HepG2 (cell line): ENCODE measurements around the gene RFPL4AL1. TPM values are rescaled to one million over a fixed set of nuclear protein-coding genes. Genes with fewer than 3 reads are reported as not detected.
"Not testable (repeated sequence)": the region's sequence is repeated elsewhere in the genome, so short reads cannot be mapped to it uniquely, and the experiment has no call there.

Experiments
- ATAC-seq: fragments of 200-7000 bp; cut with Tn5 transposase; 3 replicates; pipeline ENCODE4 v1.9.1; 2020; ENCODE audit warnings: mild to moderate bottlenecking, moderate library complexity
- BruUV-seq: library from RNA; stranded (reverse); fragments of 400-500 nt; replicated peaks from 2 replicates; lab custom pipeline; 2021; lab: Mats Ljungman, UMichigan
- CTCF ChIA-PET: fragments of 300-600 bp; formaldehyde crosslinking; extraction: SDS; loops from one replicate; lab custom pipeline; 2021; ENCODE audit warnings: low total read pairs, inconsistent platforms, low intra/inter-chr PET ratio; lab: Yijun Ruan, JAX
- POLR2A ChIA-PET: fragments of 350-600 bp; sonication (Branson Sonifier 250); formaldehyde crosslinking; loops from one replicate; lab custom pipeline; 2020; ENCODE audit warnings: antibody characterized with exemption, inconsistent platforms; lab: Yijun Ruan, JAX
- DNase-seq: peaks from one replicate; pipeline ENCODE4 v3.0.0-alpha.2; 2015; ENCODE audit warnings: low spot score
- FAIRE-seq: peaks from 3 replicates; lab custom pipeline; 2011; peaks lifted over from hg19 to GRCh38; lab: Jason Lieb, UNC
- H2AFZ ChIP-seq: one replicate; pipeline ENCODE4 v1.6.1; 2011; ENCODE audit warnings: low read length, inconsistent platforms
- H3K27ac ChIP-seq: fragments of 300-600 bp; 3 replicates; pipeline ENCODE4 v1.8.0; 2011; ENCODE audit warnings: mixed run types, mild to moderate bottlenecking, mixed read lengths, low read length, inconsistent platforms; ENCODE audit not compliant: insufficient read depth; ENCODE audit errors: extremely low read length
- H3K27me3 ChIP-seq, 2 experiments: fragments of 200-600 bp in 1 of 2; 2 replicates in 1 of 2; 3 replicates in 1 of 2; pipeline versions ENCODE4 v1.6.0 to v1.8.0; 2011; ENCODE audit warnings: low read length in 2 of 2, mild to moderate bottlenecking in 2 of 2, moderate library complexity in 2 of 2, inconsistent platforms in 1 of 2; ENCODE audit not compliant: insufficient read depth in 2 of 2, control insufficient read depth in 1 of 2
- H3K36me3 ChIP-seq, 2 experiments: fragments of 200-600 bp in 1 of 2; replicated peaks in 1 of 2; 2 replicates in 1 of 2; 3 replicates in 1 of 2; pipeline versions ENCODE4 v1.5.1 to v1.8.0; 2011; ENCODE audit warnings: low read length in 2 of 2, inconsistent platforms in 1 of 2; ENCODE audit not compliant: insufficient read depth in 2 of 2, control insufficient read depth in 1 of 2
- H3K4me1 ChIP-seq: 2 replicates; pipeline ENCODE4 v1.5.1; 2012; ENCODE audit warnings: low read length, inconsistent platforms; ENCODE audit not compliant: insufficient read depth
- H3K4me2 ChIP-seq: 2 replicates; pipeline ENCODE4 v1.6.0; 2011; ENCODE audit warnings: low read depth, low read length, inconsistent platforms
- H3K4me3 ChIP-seq, 3 experiments: fragments of 200-600 bp in 1 of 3; sonication (generic), shearing (Covaris generic) in 1 of 3; replicated peaks in 1 of 3; 2 replicates each; pipeline ENCODE4 v1.5.1; 2011 to 2016; ENCODE audit warnings: low read length in 3 of 3, inconsistent platforms in 2 of 3, low read depth in 2 of 3, mild to moderate bottlenecking in 2 of 3, control low read depth in 1 of 3, mixed read lengths in 1 of 3; ENCODE audit not compliant: insufficient read depth in 1 of 3
- H3K79me2 ChIP-seq: one replicate; pipeline ENCODE4 v1.6.1; 2011; ENCODE audit warnings: low read length, inconsistent platforms; ENCODE audit not compliant: insufficient read depth
- H3K9ac ChIP-seq: 2 replicates; pipeline ENCODE4 v1.6.0; 2011; ENCODE audit warnings: mild to moderate bottlenecking, low read depth, low read length, inconsistent platforms; ENCODE audit not compliant: insufficient read depth
- H3K9me3 ChIP-seq: 2 replicates; pipeline ENCODE4 v1.5.1; 2012; ENCODE audit warnings: mild to moderate bottlenecking, low read length
- H4K20me1 ChIP-seq: 2 replicates; pipeline ENCODE4 v1.6.0; 2011; ENCODE audit warnings: inconsistent platforms, mild to moderate bottlenecking, low read length, moderate library complexity; ENCODE audit not compliant: insufficient read depth
- KDM5B ChIP-seq: sonication (generic); formaldehyde crosslinking; IDR thresholded peaks from 2 replicates; pipeline ENCODE4 v1.4.0; 2020; ENCODE audit warnings: missing genetic modification reagents, mild to moderate bottlenecking, borderline replicate concordance
- KLF12 ChIP-seq: sonication (generic); formaldehyde crosslinking; IDR thresholded peaks from 2 replicates; pipeline ENCODE4 v1.4.0; 2020; ENCODE audit warnings: missing genetic modification reagents, borderline replicate concordance
- NFIC ChIP-seq: IDR thresholded peaks from 2 replicates; pipeline ENCODE4 v1.6.1; 2012; ENCODE audit warnings: mild to moderate bottlenecking, low read length, inconsistent platforms
- POLR2AphosphoS2 ChIP-seq: IDR thresholded peaks from 2 replicates; pipeline ENCODE4 v1.6.1; 2011; ENCODE audit warnings: low read depth, low read length, improper control_type of control experiment
- ZFAT ChIP-seq: sonication (generic); formaldehyde crosslinking; conservative IDR thresholded peaks from 2 replicates; pipeline ENCODE4 v1.8.1; 2023; ENCODE audit warnings: missing genetic modification reagents, inconsistent platforms
- ZNF530 ChIP-seq: sonication (generic); formaldehyde crosslinking; IDR thresholded peaks from 2 replicates; pipeline ENCODE4 v1.5.0; 2020; ENCODE audit warnings: low read depth, mild to moderate bottlenecking, missing genetic modification reagents
- WGBS: methylation state at CpG from one replicate; pipeline ENCODE4 v1.1.6; 2017; ENCODE audit warnings: low lambda C conversion rate; 5-methylcytosine and 5-hydroxymethylcytosine counted together
- in situ Hi-C: cut with HindIII; loops from 2 replicates; pipeline ENCODE4 v1.10.0; 2017; ENCODE audit warnings: low pct_unique_long_range_greater_than_20kb; ENCODE audit not compliant: extremely low pct_ligation_motif_present
- intact Hi-C: fragments of 100-400 bp; cut with micrococcal nuclease; formaldehyde crosslinking; loops from one replicate; pipeline ENCODE4 v1.10.0; 2022; ENCODE audit not compliant: unreplicated experiment
- polyA plus RNA-seq, 8 experiments: library from polyadenylated mRNA; depleted of rRNA in 3 of 8; stranded (reverse) in 7 of 8; unstranded in 1 of 8; fragments of >200 nt; fragmentation: Illumina TruSeq in 4 of 8; extraction: Trizol in 4 of 8; gene quantifications; 2 replicates each; pipeline versions ENCODE4 v1.2.1 to v1.2.3, GENCODE V29; 2011 to 2016; ENCODE audit warnings: low read depth in 4 of 8, missing spikeins in 1 of 8, mixed read lengths in 1 of 8; ENCODE audit not compliant: insufficient read depth in 1 of 8
- total RNA-seq, 5 experiments: library from RNA; depleted of rRNA; stranded (reverse); fragments of >200 nt; fragmentation: Illumina TruSeq; extraction: Trizol; gene quantifications; 2 replicates each; pipeline ENCODE4 v1.2.3, GENCODE V29; 2016; ENCODE audit warnings: low read depth in 1 of 5
- TF ChIP-seq, protein P1 (sequence below): sonication (generic); formaldehyde crosslinking; IDR thresholded peaks from 2 replicates; pipeline ENCODE4 v1.5.0; 2020; ENCODE audit warnings: missing genetic modification reagents
- TF ChIP-seq, protein P2 (sequence below): sonication (generic); formaldehyde crosslinking; IDR thresholded peaks from 2 replicates; pipeline ENCODE4 v1.8.0; 2022; ENCODE audit warnings: missing genetic modification reagents, low read depth, mild to moderate bottlenecking, borderline replicate concordance
- TF ChIP-seq, protein P3 (sequence below): sonication (generic); formaldehyde crosslinking; IDR thresholded peaks from 2 replicates; pipeline ENCODE4 v1.5.0; 2020; ENCODE audit warnings: mild to moderate bottlenecking, missing genetic modification reagents

Gene RFPL4AL1
- total and polyA plus RNA-seq, 2 of the 13 experiments (the other 11 are each of a cell fraction or from before 2014, with no cell fraction given): not detected

DNA sequence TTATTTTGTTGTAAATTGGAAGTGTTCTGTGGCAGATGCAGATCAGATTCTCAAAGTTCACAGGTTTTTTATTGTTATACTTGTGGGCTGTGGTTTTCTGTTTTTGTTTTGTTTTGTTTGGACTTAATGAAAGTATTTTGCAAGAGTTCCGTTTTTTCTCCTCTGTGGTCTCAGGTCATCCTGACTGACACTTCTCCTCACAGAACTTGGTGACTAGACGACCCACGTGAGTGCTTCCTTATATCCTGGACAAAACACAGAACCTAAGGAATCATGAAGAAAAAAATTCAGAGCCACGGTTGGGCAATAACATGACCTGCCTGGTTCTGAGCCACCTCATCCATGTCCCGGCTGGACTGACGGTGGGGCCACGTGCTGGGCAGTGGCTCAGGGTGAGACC, 2.5 kb upstream of the RFPL4AL1 start (continued):
- TF ChIP-seq KDM5B (CRISPR knock-in tag): no peak
- no peak for TF ChIP-seq ZFAT (CRISPR knock-in tag)
- TF ChIP-seq, protein P1, sequence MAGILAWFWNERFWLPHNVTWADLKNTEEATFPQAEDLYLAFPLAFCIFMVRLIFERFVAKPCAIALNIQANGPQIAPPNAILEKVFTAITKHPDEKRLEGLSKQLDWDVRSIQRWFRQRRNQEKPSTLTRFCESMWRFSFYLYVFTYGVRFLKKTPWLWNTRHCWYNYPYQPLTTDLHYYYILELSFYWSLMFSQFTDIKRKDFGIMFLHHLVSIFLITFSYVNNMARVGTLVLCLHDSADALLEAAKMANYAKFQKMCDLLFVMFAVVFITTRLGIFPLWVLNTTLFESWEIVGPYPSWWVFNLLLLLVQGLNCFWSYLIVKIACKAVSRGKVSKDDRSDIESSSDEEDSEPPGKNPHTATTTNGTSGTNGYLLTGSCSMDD (CRISPR knock-in tag): no peak
- TF ChIP-seq ZNF530: no peak
- TF ChIP-seq, protein P2, sequence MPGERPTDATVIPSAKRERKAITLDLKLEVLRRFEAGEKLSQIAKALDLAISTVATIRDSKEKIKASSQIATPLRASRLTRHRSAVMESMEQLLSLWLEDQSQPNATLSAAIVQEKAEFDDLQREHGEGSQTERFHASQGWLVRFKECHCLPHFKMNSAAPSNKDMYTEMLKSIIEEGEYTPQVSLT (CRISPR knock-in tag): no peak
- TF ChIP-seq KLF12 (CRISPR knock-in tag): no peak
- no peak for TF ChIP-seq POLR2AphosphoS2
- TF ChIP-seq, protein P3, sequence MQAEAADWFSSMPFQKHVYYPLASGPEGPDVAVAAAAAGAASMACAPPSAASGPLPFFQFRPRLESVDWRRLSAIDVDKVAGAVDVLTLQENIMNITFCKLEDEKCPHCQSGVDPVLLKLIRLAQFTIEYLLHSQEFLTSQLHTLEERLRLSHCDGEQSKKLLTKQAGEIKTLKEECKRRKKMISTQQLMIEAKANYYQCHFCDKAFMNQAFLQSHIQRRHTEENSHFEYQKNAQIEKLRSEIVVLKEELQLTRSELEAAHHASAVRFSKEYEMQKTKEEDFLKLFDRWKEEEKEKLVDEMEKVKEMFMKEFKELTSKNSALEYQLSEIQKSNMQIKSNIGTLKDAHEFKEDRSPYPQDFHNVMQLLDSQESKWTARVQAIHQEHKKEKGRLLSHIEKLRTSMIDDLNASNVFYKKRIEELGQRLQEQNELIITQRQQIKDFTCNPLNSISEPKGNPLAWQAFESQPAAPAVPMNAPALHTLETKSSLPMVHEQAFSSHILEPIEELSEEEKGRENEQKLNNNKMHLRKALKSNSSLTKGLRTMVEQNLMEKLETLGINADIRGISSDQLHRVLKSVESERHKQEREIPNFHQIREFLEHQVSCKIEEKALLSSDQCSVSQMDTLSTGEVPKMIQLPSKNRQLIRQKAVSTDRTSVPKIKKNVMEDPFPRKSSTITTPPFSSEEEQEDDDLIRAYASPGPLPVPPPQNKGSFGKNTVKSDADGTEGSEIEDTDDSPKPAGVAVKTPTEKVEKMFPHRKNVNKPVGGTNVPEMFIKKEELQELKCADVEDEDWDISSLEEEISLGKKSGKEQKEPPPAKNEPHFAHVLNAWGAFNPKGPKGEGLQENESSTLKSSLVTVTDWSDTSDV (CRISPR knock-in tag): no peak
- no peak for TF ChIP-seq NFIC

DNA sequence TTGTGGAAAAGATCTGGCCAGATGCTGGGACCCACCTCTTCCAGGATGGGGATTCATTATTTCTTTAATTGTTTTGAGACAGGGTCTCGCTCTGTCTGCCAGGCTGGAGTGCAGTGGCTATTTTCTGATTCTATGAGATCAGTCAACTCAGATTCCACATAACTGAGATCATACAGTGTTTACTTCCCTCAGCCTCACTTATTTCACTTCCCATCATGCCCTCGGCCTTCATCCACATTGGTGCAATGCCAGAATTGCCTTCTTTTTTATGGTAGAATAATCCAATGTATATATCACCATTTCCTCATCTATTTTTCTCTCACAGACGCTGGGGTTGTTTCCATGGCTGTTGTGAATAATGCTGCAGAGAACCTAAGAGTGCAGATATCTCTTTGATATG, 714 bp downstream of the RFPL4AL1 start:
- H3K9ac ChIP-seq, POLR2A ChIA-PET, ATAC-seq: not testable (repeated sequence)

More for the DNA sequence above, 714 bp downstream of the RFPL4AL1 start:
- WGBS: 0% methylated on average over 3 of the region's 3 CpGs
- intact Hi-C loops, H3K4me3 ChIP-seq, H3K4me1 ChIP-seq, H2AFZ ChIP-seq, CTCF ChIA-PET, in situ Hi-C loops, H3K36me3 ChIP-seq, H3K79me2 ChIP-seq, H3K4me2 ChIP-seq, H3K9me3 ChIP-seq, H4K20me1 ChIP-seq, H3K27ac ChIP-seq, BruUV-seq, DNase-seq, FAIRE-seq: not testable (repeated sequence)
- peaks cover 0 to 15% of the 10 kb centered on the region in 2 experiments; a peak in 1 of 5 replicates for H3K27me3 ChIP-seq
